OCI-LY7 (cell line): Measurements from ENCODE around the gene ATP9A. TPM values are rescaled to one million over a fixed set of nuclear protein-coding genes. Genes with fewer than 3 reads are reported as not detected.
"Not testable (repeated sequence)": the region's sequence is repeated elsewhere in the genome, so short reads cannot be mapped to it uniquely, and the experiment has no call there.

Experiments used
- BruUV-seq: library from RNA; stranded (reverse); fragments of 400-500 nt; replicated peaks from 2 replicates; lab custom pipeline; 2021; lab: Mats Ljungman, UMichigan
- CTCF ChIA-PET: fragments of 300-600 bp; sonication (Branson Sonifier 250); formaldehyde crosslinking; loops from one replicate; lab custom pipeline; 2022; ENCODE audit warnings: antibody characterized with exemption; ENCODE audit not compliant: unreplicated experiment; lab: Charles Lee
- POLR2A ChIA-PET: fragments of 300-600 bp; sonication (Branson Sonifier 250); formaldehyde crosslinking; loops from one replicate; lab custom pipeline; 2022; ENCODE audit warnings: antibody characterized with exemption; lab: Charles Lee
- DNase-seq: peaks from one replicate; pipeline ENCODE4 v3.0.0-alpha.2; 2015; ENCODE audit warnings: low spot score
- H2AFZ ChIP-seq: fragments of 200-600 bp; sonication (generic), shearing (Covaris generic); 2 replicates; pipeline ENCODE4 v1.6.1; 2014; ENCODE audit warnings: mild to moderate bottlenecking, antibody characterized with exemption, low read length, moderate library complexity
- H3K27ac ChIP-seq: fragments of 200-600 bp; sonication (generic); 2 replicates; pipeline ENCODE4 v1.5.1; 2014; ENCODE audit warnings: mixed run types, low read depth, mild to moderate bottlenecking, moderate library complexity, low read length, inconsistent platforms; ENCODE audit not compliant: poor library complexity, severe bottlenecking
- H3K36me3 ChIP-seq: fragments of 200-600 bp; sonication (generic); 2 replicates; pipeline ENCODE4 v1.6.1; 2014; ENCODE audit warnings: mild to moderate bottlenecking, antibody characterized with exemption, low read length, moderate library complexity, mixed read lengths; ENCODE audit not compliant: insufficient read depth
- H3K4me1 ChIP-seq: fragments of 200-600 bp; sonication (generic); 2 replicates; pipeline ENCODE4 v1.5.1; 2014; ENCODE audit warnings: mild to moderate bottlenecking, low read length; ENCODE audit not compliant: insufficient read depth, poor library complexity, severe bottlenecking
- H3K4me2 ChIP-seq: fragments of 200-600 bp; sonication (generic); 2 replicates; pipeline ENCODE4 v1.6.1; 2014; ENCODE audit warnings: mild to moderate bottlenecking, low read length
- H3K4me3 ChIP-seq: fragments of 200-600 bp; sonication (generic); 2 replicates; pipeline ENCODE4 v1.5.1; 2014; ENCODE audit warnings: mild to moderate bottlenecking, low read depth, low read length; ENCODE audit not compliant: poor library complexity, severe bottlenecking
- H3K79me2 ChIP-seq: fragments of 200-600 bp; sonication (generic); 2 replicates; pipeline ENCODE4 v1.6.1; 2016; ENCODE audit warnings: low read depth, mild to moderate bottlenecking, low read length, moderate library complexity, mixed read lengths; ENCODE audit not compliant: insufficient read depth
- H3K9me2 ChIP-seq: fragments of 200-600 bp; sonication (generic); 2 replicates; pipeline ENCODE4 v1.6.1; 2016; ENCODE audit warnings: mild to moderate bottlenecking, low read length, mixed read lengths; ENCODE audit not compliant: insufficient read depth
- H3K9me3 ChIP-seq: fragments of 200-600 bp; sonication (generic); 2 replicates; pipeline ENCODE4 v1.6.1; 2014; ENCODE audit warnings: mild to moderate bottlenecking, mixed run types, low read length, mixed read lengths
- H4K20me1 ChIP-seq: fragments of 200-600 bp; sonication (generic); 2 replicates; pipeline ENCODE4 v1.6.1; 2014; ENCODE audit warnings: mild to moderate bottlenecking, antibody characterized with exemption, low read length, moderate library complexity, mixed read lengths; ENCODE audit not compliant: insufficient read depth
- CTCF ChIP-seq: fragments of 200-600 bp; sonication (generic); conservative IDR thresholded peaks from 2 replicates; pipeline ENCODE4 v1.5.1; 2014; ENCODE audit warnings: mild to moderate bottlenecking, antibody characterized with exemption, low read length, moderate library complexity, mixed read lengths
- EZH2phosphoT487 ChIP-seq: fragments of 200-600 bp; sonication (generic); IDR thresholded peaks from 2 replicates; pipeline ENCODE4 v1.6.1; 2018; ENCODE audit warnings: low read depth, borderline replicate concordance, mild to moderate bottlenecking, mixed run types, antibody characterized with exemption, low read length, moderate library complexity, mixed read lengths
- intact Hi-C: fragments of 100-400 bp; cut with micrococcal nuclease; formaldehyde crosslinking; loops from one replicate; pipeline ENCODE4 v1.10.0; 2022; ENCODE audit not compliant: unreplicated experiment
- total RNA-seq, 2 experiments: library from RNA; depleted of rRNA in 1 of 2; stranded (reverse); fragments of >200 nt in 1 of 2; shearing (Covaris generic) in 1 of 2; gene quantifications; 2 replicates each; pipeline ENCODE4 v1.2.3, GENCODE V29; 2014 to 2022

ATP9A gene
- total RNA-seq, 2 experiments from 2014 or later = 0.67 to 0.85 TPM

- DNase-seq = no peak
- intact Hi-C loops = no loop called here
- ChIA-PET CTCF (no interaction called here), POLR2A (no interaction called here)
- Histone ChIP-seq H3K4me1 (peaks cover 7% of the 10 kb centered on the region), H3K9me2 (no peaks in the 10 kb centered on the region), H3K4me2 (no peak overlapping the region), H3K4me3 (no peak overlapping the region), H3K27ac (no peak overlapping the region), H3K9me3 (no peaks in the 10 kb centered on the region), H3K79me2 (no peaks in the 10 kb centered on the region), H2AFZ (peak overlapping the region; percentile 41; the same call in 1 of the 2 replicates), H4K20me1 (no peaks in the 10 kb centered on the region), H3K36me3 (no peaks in the 10 kb centered on the region)
- TF ChIP-seq CTCF (no peak), EZH2phosphoT487 (no peak)
- BruUV-seq = no TSS peak
These were observed 748 bp upstream of the ATP9A start for GRCh38 chr20:51768759-51769517.

- Histone ChIP-seq H3K36me3 (no peaks in the 10 kb centered on the region), H3K27ac (no peak overlapping the region), H3K79me2 (no peaks in the 10 kb centered on the region), H2AFZ (peak overlapping the region; percentile 96), H4K20me1 (no peaks in the 10 kb centered on the region), H3K9me2 (no peaks in the 10 kb centered on the region), H3K4me3 (peak overlapping the region; percentile 68), H3K4me2 (peak overlapping the region; percentile 71), H3K4me1 (peaks cover 7% of the 10 kb centered on the region), H3K9me3 (no peaks in the 10 kb centered on the region)
- CTCF ChIA-PET = interaction anchor here (0.5 kb wide), 1 partner anchor 11 kb away, joined by 3 read pairs; no protein-coding TSS in a partner anchor
- peak; percentile 82 for DNase-seq
- intact Hi-C loops = no loop called here
- POLR2A ChIA-PET = interaction anchor here (0.6 to 1.0 kb wide), 5 partner anchors 17 to 157 kb away, joined by 3 to 5 read pairs (median 3); no protein-coding TSS in a partner anchor
- BruUV-seq = no TSS peak
- TF ChIP-seq EZH2phosphoT487 (no peak), CTCF (peak; percentile 46)
These were observed 960 bp downstream of the ATP9A start for GRCh38 chr20:51766994-51767866.

- H3K9me3 ChIP-seq, H3K4me3 ChIP-seq, H4K20me1 ChIP-seq, H3K4me1 ChIP-seq, CTCF ChIA-PET, DNase-seq, H3K36me3 ChIP-seq, BruUV-seq, H2AFZ ChIP-seq, H3K9me2 ChIP-seq, H3K79me2 ChIP-seq, H3K27ac ChIP-seq, intact Hi-C loops, H3K4me2 ChIP-seq: not testable (repeated sequence)
- POLR2A ChIA-PET = interaction anchor here (1.1 kb wide), 1 partner anchor 9 kb away, joined by 3 read pairs; no protein-coding TSS in a partner anchor
These were observed 2.8 kb downstream of the ATP9A start for GRCh38 chr20:51765381-51765780.
